Ishikawa (cell line): Measurements from ENCODE around the gene TKTL1.

Experiments
- CEBPB ChIP-seq: IDR thresholded peaks from 2 replicates; pipeline ENCODE4 v1.6.1; 2012
- CREB1 ChIP-seq: IDR thresholded peaks from 2 replicates; pipeline ENCODE4 v1.6.1; 2012; ENCODE audit warnings: low read depth
- EGR1 ChIP-seq: IDR thresholded peaks from 2 replicates; pipeline ENCODE4 v1.6.1; 2012
- EP300 ChIP-seq: IDR thresholded peaks from 2 replicates; pipeline ENCODE4 v1.6.1; 2012; ENCODE audit warnings: borderline replicate concordance
- FOXM1 ChIP-seq: IDR thresholded peaks from 2 replicates; pipeline ENCODE4 v1.6.1; 2012; ENCODE audit warnings: low read depth, borderline replicate concordance
- NFIC ChIP-seq: IDR thresholded peaks from 2 replicates; pipeline ENCODE4 v1.6.1; 2012
- RAD21 ChIP-seq: IDR thresholded peaks from 2 replicates; pipeline ENCODE4 v1.6.1; 2012; ENCODE audit warnings: low read depth
- REST ChIP-seq: IDR thresholded peaks from 2 replicates; pipeline ENCODE4 v1.6.1; 2012; ENCODE audit warnings: low read depth, mild to moderate bottlenecking
- TAF1 ChIP-seq: IDR thresholded peaks from 2 replicates; pipeline ENCODE4 v1.6.1; 2012; ENCODE audit warnings: low read depth, mild to moderate bottlenecking
- TCF12 ChIP-seq: IDR thresholded peaks from 2 replicates; pipeline ENCODE4 v1.6.1; 2012; ENCODE audit warnings: low read depth
- TEAD4 ChIP-seq: IDR thresholded peaks from 2 replicates; pipeline ENCODE4 v1.6.1; 2012
- USF1 ChIP-seq: IDR thresholded peaks from 2 replicates; pipeline ENCODE4 v1.6.1; 2012
- YY1 ChIP-seq: IDR thresholded peaks from 2 replicates; pipeline ENCODE4 v1.6.1; 2012; ENCODE audit warnings: low read depth
- ZBTB7A ChIP-seq: IDR thresholded peaks from 2 replicates; pipeline ENCODE4 v1.6.1; 2012; ENCODE audit warnings: low read depth
- TF ChIP-seq, protein P1 (sequence below): IDR thresholded peaks from 2 replicates; pipeline ENCODE4 v1.6.1; 2012

The TKTL1 gene

DNA sequence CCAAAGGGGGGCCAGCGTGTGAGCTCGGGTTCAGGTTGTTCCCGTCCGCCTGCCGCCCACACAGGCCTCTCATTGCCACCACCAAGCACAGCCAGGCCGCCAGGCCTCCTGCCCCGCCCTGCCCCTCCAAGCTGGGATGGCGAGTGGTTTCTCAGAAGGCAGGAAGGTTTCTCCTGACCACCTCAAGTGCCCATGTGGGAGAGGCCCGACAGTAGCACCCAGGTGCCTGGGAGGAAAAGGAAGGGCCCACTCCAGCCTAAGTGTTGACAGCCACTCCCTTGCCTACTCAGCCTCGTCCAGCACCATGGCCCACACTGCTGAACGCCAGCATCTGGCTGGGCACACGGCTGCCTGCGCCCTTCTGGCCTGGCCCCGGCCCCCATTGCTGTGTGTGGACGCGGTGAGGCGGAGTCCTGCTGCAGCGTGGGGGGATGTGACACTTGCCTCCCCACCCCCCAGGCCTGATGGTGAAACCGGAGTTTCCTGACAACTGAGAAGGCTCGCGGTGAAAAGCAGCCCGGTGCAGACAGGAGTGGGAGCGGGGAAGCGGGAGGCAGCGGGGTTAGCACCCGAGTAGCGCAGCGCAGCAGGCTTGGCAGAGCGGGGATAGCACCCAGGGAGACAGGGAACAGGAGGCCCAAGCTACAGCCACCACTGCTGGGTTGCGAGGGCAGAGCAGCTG is 59.6 kb downstream of the TKTL1 start:
- no peak for TF ChIP-seq REST
- no peak for TF ChIP-seq FOXM1
- TF ChIP-seq EP300: no peak
- no peak for TF ChIP-seq TAF1
- TF ChIP-seq NFIC: no peak
- TF ChIP-seq ZBTB7A: no peak
- TF ChIP-seq CREB1: no peak
- TF ChIP-seq TEAD4: no peak
- no peak for TF ChIP-seq TCF12
- TF ChIP-seq RAD21: no peak
- TF ChIP-seq YY1: no peak
- TF ChIP-seq CEBPB: no peak

DNA sequence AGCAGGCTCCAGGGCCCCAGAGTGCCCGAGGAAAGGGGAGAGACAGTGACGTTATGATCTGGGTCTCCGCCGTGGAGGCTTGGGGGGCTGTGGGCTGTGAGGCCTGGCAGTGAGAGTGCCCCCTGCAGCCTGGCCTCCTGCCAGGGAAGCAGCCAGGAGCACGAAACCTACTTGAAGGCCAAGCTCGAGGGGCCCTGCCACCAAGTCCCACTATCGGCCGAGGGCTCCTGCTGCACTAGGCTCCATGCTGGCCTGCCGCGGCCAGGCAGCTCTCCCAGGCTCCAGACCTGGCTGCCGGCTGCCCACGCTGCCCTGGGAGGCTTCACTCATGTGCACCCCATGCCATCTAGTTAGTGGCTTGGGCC is 60.2 kb downstream of the TKTL1 start:
- no peak for TF ChIP-seq EGR1

DNA sequence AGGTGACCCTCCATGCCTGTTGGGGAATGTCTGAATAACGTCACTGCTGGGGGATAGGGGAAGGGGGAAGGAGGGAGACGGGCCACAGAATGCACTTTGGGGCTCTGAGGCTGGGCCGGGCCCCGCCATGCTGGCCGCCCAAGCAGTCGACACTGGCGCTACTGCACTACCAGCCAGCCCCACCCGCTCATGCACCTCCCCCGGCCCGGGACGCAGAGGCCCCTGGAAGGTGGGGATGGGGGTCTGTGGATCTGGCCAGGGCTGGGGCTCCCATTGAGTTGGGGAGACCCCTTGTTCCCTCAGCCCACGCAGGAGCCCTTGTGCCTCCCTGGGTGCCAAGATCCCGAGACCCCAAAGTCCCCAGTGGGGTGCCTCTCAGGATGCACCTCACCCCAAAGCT is 61.0 kb downstream of the TKTL1 start:
- TF ChIP-seq CEBPB: no peak
- no peak for TF ChIP-seq CREB1
- TF ChIP-seq, protein P1, sequence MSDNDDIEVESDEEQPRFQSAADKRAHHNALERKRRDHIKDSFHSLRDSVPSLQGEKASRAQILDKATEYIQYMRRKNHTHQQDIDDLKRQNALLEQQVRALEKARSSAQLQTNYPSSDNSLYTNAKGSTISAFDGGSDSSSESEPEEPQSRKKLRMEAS: no peak
- no peak for TF ChIP-seq REST
- TF ChIP-seq USF1: no peak
- no peak for TF ChIP-seq NFIC
- TF ChIP-seq ZBTB7A: no peak
- no peak for TF ChIP-seq TEAD4
- TF ChIP-seq TCF12: no peak
- no peak for TF ChIP-seq EGR1
- TF ChIP-seq YY1: no peak
- no peak for TF ChIP-seq RAD21

DNA sequence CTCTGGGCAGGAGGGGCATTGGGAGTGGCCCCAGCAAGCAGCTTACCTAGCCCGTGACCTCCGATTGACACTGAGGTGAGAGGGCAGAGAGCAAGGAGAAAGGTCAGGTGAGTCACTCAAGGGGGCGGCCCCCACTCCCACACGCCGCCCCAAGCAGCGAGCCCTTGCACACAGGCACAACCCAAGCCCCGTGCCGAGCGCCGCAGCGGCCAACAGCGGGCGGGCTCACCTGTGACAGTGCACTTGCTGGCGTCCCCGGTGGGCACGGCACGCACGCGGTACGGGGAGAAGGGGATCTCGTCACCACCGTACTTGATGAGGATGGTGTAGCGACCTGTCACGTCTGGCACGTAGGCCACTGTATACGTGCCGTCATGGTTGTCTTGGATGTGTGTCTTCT is 61.6 kb downstream of the TKTL1 start:
- no peak for TF ChIP-seq EP300
- TF ChIP-seq TEAD4: no peak
- TF ChIP-seq CREB1: no peak
- no peak for TF ChIP-seq FOXM1
- no peak for TF ChIP-seq RAD21
- TF ChIP-seq ZBTB7A: no peak
- no peak for TF ChIP-seq USF1
- TF ChIP-seq NFIC: no peak
- TF ChIP-seq TCF12: no peak
- TF ChIP-seq EGR1: no peak
- TF ChIP-seq, protein P1: no peak
- TF ChIP-seq YY1: no peak
- no peak for TF ChIP-seq CEBPB
- TF ChIP-seq REST: no peak
- TF ChIP-seq TAF1: no peak

DNA sequence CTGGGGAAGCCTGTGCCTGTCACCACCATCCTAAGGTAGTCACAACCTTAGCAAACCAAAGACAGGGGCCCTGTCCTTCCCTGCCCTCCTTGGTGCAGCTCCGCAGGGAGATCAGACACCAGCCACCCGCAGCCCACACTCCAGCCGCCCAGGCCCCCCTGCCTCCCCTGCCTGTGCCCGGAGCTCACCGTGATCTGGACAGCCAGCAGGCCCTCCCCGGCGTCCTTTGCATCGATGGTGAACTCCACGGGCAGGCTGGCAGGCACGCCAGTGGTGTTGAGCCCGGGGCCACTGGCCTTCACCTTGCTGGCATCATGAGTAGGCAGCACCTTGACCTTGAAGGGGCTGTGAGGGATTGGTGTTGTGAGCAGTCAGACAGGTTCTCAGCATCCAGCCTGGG is 62.4 kb downstream of the TKTL1 start:
- TF ChIP-seq, protein P1: no peak
- no peak for TF ChIP-seq EGR1
- TF ChIP-seq NFIC: no peak
- TF ChIP-seq CEBPB: no peak
- TF ChIP-seq TAF1: no peak
- TF ChIP-seq USF1: no peak
- no peak for TF ChIP-seq ZBTB7A
- TF ChIP-seq YY1: no peak
- TF ChIP-seq TEAD4: no peak
- no peak for TF ChIP-seq FOXM1
- TF ChIP-seq CREB1: no peak
- TF ChIP-seq TCF12: no peak
- no peak for TF ChIP-seq RAD21
- no peak for TF ChIP-seq REST
- TF ChIP-seq EP300: no peak
